ENCODE measurements around the gene EMB. TPM values are rescaled to one million over a fixed set of nuclear protein-coding genes. Genes with fewer than 3 reads are reported as not detected.

The EMB gene
- total RNA-seq, 1 donor from 2014 or later, result 7.7 TPM

Other genes with a start within 250 kb of the EMB start
- gene PARP8, start 225.3 kb upstream of the EMB start, total RNA-seq (ENCODE audit: insufficient read depth, low replicate concordance), result 60.4 TPM